HG02610 (cell line): ENCODE data around the gene RPL38.

Experiments
- ATAC-seq: cut with Tn5 transposase; IDR thresholded peaks from one replicate; pipeline ENCODE4 v1.9.1; 2021; ENCODE audit warnings: mild to moderate bottlenecking, moderate library complexity; ENCODE audit not compliant: unreplicated experiment

RPL38 gene

GRCh38 chr17:74203439-74204240 is at the start of gene RPL38:
Gene RPL38 (plus strand): TSS chr17:74203678. CDS start chr17:74203956, 278 bp downstream.
- peak; percentile 67 for ATAC-seq

DNA sequence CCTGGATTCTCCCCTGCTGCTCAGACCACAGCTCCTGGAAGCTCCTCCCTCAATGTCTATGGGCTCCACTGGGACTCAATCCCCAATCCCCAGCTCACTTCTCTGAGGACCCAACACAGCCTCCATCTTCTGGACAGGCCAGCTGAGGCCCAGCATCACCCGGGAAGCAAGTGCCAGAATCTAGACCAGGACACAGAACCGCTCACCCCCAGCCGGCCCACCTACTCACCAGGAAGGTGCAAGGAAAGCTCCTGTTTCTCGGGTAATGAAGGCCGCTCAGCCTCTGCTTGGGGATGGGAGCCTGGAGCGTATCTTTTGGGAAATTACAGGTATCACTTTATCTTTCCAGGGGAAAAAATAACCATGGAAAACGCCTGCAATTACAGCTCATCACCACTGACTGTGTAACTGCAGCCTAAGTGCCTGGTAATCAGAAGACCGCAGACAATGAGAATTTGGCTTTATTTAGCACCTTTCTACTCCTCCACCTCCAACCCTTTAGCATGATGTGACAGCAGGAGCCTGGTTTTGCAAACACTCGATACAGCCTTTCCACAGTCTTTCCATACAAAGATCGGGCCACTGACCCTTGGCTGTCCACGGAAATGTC is 49.6 kb upstream of the RPL38 start:
- ATAC-seq = no peak

GRCh38 chr17:74156878-74157277 is 46.6 kb upstream of the RPL38 start:
- ATAC-seq = no peak

DNA sequence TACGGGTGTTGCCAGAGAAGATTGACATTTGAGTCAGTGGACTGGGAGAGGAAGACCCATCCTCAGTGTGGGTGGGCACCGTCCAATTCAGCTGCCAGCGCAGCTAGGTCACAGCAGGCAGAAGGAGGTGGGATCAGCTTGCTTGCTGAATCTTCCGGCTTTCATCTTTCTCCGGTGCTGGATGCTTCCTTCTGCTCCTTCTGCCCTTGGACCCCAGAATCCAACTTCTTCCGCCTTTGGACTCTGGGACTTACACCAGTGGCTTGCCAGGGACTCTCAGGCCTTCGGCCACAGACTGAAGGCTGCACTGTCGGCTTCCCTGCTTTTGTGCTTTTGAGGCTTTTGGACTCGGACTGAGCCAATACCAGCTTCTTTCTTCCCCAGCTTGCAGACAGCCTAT is 46.1 kb upstream of the RPL38 start:
- ATAC-seq = no peak

- no peak for ATAC-seq
Measured at GRCh38 chr17:74158761-74159160, 44.7 kb upstream of the RPL38 start.

- ATAC-seq = no peak
Measured at GRCh38 chr17:74159226-74159840, 44.1 kb upstream of the RPL38 start.

- ATAC-seq = no peak
Measured at GRCh38 chr17:74160656-74161502, 42.6 kb upstream of the RPL38 start.

GRCh38 chr17:74161503-74161875 is 42.0 kb upstream of the RPL38 start:
- ATAC-seq = no peak

- ATAC-seq = no peak
Measured at GRCh38 chr17:74163271-74163821, 40.1 kb upstream of the RPL38 start.

- ATAC-seq = no peak
Measured at GRCh38 chr17:74163836-74164235, 39.6 kb upstream of the RPL38 start.

DNA sequence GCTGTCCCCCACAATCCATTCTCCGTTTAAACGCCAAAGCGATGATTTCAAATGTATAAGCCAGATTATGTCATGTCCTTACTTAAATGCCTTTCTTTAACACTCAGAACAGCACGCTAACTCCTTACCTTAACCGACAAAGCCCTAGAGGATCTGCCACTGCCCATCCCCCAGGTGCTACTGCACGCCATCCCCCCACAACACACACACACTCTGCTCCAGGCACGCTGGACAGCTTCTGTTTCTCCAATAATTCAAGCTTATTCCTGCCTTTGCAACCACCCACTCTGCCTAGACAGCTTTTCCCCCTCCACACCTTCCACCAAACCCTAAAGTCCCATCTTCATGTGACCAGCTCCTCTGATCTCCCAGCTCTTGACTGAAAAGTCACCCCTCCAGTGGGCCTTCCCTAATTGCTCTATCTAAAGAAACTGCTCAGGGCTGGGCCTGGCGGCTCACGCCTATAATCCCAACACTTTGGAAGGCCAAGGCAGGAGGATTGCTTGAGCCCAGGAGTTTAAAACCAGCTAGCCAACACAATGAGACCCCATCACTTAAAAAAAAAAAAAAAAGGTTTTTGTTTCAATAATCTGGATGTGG is 38.9 kb upstream of the RPL38 start:
- ATAC-seq = no peak

GRCh38 chr17:74165797-74166365 is 37.6 kb upstream of the RPL38 start:
- ATAC-seq = no peak

GRCh38 chr17:74170924-74171323 is 32.6 kb upstream of the RPL38 start:
- ATAC-seq = no peak

GRCh38 chr17:74172700-74173099 is 30.8 kb upstream of the RPL38 start:
- ATAC-seq = no peak

DNA sequence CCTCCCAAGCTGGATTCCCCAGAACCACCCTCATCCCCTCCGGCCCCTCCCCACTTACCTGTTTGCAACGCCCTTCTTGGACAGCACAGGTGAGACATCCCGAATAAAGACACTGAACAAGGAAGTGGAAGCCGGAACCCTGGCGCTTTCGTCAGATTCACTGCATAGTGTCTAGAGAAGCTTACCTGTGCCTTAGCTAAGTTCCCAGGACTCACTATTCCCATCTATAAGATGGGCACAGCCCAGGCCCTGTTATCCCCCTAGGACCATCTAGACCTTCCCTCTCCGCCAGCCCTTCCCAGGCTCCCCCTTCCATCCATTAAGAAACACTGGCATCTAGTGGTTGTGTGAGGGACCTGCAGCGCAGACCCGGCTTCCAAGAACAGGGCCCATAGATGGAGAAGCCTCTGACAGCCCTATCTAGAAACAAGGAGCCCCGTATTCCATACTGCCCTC is 26.9 kb upstream of the RPL38 start:
- no peak for ATAC-seq

DNA sequence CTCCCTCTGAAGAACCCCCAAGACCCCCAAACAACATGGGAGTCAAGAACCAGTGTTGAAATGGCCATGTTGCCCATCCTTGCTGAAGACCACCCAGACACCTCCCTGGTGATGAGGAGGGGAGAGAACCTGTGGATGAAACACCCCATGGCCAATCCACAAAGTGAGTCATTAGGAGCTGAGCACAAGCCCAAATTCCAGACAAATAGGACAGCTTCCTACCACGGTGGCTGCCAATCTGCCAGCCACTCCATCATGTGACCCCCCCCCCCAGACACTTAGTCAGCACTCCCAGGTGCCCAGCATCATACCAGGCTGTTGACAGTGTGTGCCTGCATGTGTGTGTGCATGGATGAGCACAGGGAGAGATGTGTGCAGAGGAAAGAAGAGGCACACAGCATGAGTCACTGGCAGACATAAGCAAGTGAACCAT is 26.4 kb upstream of the RPL38 start:
- ATAC-seq = no peak

- ATAC-seq = no peak
Measured at GRCh38 chr17:74179576-74179975, 23.9 kb upstream of the RPL38 start.

DNA sequence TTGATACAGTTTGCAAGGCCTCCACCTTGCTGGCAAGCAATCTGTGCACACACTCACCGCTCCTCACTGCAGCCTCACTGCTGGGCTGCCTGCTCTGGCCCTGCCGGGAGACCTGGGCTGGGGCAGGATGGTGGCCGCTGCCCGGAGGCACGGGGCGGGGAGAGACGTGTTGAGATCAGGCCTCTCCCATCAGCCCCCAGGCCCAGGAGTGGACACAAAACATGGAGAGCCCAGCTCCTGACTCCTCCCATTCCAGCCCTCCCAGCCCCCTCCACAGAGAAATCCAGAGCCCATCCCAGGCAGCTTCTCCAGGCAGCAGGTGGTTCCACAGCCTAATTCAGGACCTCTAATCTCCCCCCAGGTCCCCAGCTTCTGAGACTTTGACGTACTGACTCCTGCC is 23.1 kb upstream of the RPL38 start:
- ATAC-seq = no peak

DNA sequence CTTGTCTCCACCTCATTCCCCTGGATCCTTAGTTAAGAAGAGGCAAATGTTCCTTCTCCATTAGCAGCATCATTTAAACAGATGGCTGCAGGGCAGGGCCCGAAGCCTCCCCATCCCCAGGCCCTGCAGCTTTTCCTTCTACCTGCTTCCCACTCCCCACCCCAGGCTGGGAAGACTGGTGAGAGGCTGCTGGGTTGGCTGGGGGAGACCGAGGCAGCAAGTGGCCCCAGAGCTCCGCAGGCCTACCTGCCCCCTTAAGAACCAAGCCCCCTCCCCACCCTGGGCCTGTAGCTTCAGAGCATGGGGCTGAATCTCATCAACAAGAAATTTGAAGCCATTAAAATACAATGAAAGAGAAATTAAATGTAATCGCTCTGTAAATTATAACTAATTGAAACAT is 22.1 kb upstream of the RPL38 start:
- ATAC-seq = no peak
